ENCODE results near the gene KAZALD1. TPM values are rescaled to one million over a fixed set of nuclear protein-coding genes. Genes with fewer than 3 reads are reported as not detected.
A peak's percentile ranks its signal among the peaks of the same experiment; 100 is the strongest.

KAZALD1 gene
- total and polyA plus RNA-seq, 10 of the 15 experiments (the other 5 are each of a cell fraction or from before 2014, with no cell fraction given), result 0.10 to 4.3 (median 1.9) TPM

- ChIA-PET POLR2A (interaction anchor here (0.9 to 1.0 kb wide), 2 partner anchors 9 to 35 kb away, joined by 3 to 4 read pairs; no protein-coding TSS in a partner anchor), SMC1A (ENCODE audit: uncharacterized antibody, unreplicated experiment) (interaction anchor here (0.7 to 4.3 kb wide), 7 partner anchors 8 to 76 kb away, joined by 3 to 36 read pairs (median 5); partner anchors contain the start of genes PDZD7 and SFXN3), CTCF (interaction anchor here (1.8 to 23.4 kb wide), 5 partner anchors 16 to 75 kb away, joined by 6 to 885 read pairs (median 18); partner anchors contain the start of gene KAZALD1), RAD21 (ENCODE audit: unreplicated experiment) (interaction anchor here (0.8 to 6.1 kb wide), 8 partner anchors 8 to 34 kb away, joined by 3 to 70 read pairs (median 6); no protein-coding TSS in a partner anchor)
- intact Hi-C loops (cut with micrococcal nuclease; ENCODE audit: unreplicated experiment) (loop anchor here (5.0 kb wide), 1 partner anchor 34 kb away; the partner anchor contains the start of genes PDZD7 and SFXN3), in situ Hi-C loops (cut with MboI) (no loop called here)
- H3K79me2 ChIP-seq (ENCODE audit: control insufficient read depth, insufficient read depth, low read length), result peaks cover 5% of the 10 kb centered on the region
- H3K27ac ChIP-seq (ENCODE audit: control insufficient read depth, insufficient read depth), result no peak overlapping the region
- peak overlapping the region; percentile 55 for H2AFZ ChIP-seq (ENCODE audit: control insufficient read depth, low read depth, low read length)
- FAIRE-seq, result no peak
- H3K4me3 ChIP-seq, result peak overlapping the region; percentile 87
- peaks cover 42% of the 10 kb centered on the region for H3K4me1 ChIP-seq (ENCODE audit: control insufficient read depth, insufficient read depth, low read length)
- peak overlapping the region; percentile 94 for H3K4me2 ChIP-seq (ENCODE audit: control insufficient read depth, insufficient read depth)
- H3K36me3 ChIP-seq (ENCODE audit: control insufficient read depth in 2 of 2, insufficient read depth in 2 of 2, low read length in 1 of 2), result no peaks in the 10 kb centered on the region
- no peak overlapping the region for H3K9ac ChIP-seq (ENCODE audit: control insufficient read depth, insufficient read depth, low read length)
- 15% methylated on average over 48 of the region's 49 CpGs for WGBS (ENCODE audit: insufficient coverage, insufficient replicate concordance, low lambda C conversion rate, missing lambda C conversion rate)
- H3K27me3 ChIP-seq (replicated peaks in 1 of 2; ENCODE audit: control insufficient read depth in 2 of 2, insufficient read depth in 2 of 2, low read length in 1 of 2), result peaks cover 2 to 3% of the 10 kb centered on the region in 2 experiments; a peak in 1 of 4 replicates
- ATAC-seq, result peak; percentile 65
- no TSS peak for BruUV-seq (replicated peaks)
- no peaks in the 10 kb centered on the region for H4K20me1 ChIP-seq (ENCODE audit: control insufficient read depth, insufficient read depth)
- no peaks in the 10 kb centered on the region for H3K9me3 ChIP-seq (replicated peaks; ENCODE audit: control insufficient read depth, insufficient read depth, low read length)
- no peak for DNase-seq (ENCODE audit: low read depth, low spot score)
- TF ChIP-seq TCF3 (IDR thresholded peaks at IDR 0.05; ENCODE audit: borderline replicate concordance, insufficient read depth, low read depth, low read length) (0 out of 2 replicates have a peak, but pooled peaks have one; percentile 32), STAT3 (IDR thresholded peaks at IDR 0.05; ENCODE audit: low read depth, low read length) (no peak), BACH1 (IDR thresholded peaks at IDR 0.05; ENCODE audit: borderline replicate concordance) (no peak; the same call in 1 of the 2 replicates), CTCF (IDR thresholded peaks at IDR 0.05 in 2 of 3, conservative IDR thresholded peaks at IDR 0.05 in 1 of 3; ENCODE audit: control insufficient read depth in 2 of 3, extremely low read depth in 1 of 3, insufficient read depth in 1 of 3, low read depth in 3 of 3, low read length in 3 of 3) (peak; percentile 42 to 70 (median 60); a peak in 5 of 6 replicates), MLLT1 (IDR thresholded peaks at IDR 0.05) (no peak), MYC (IDR thresholded peaks at IDR 0.05; ENCODE audit: insufficient read depth, insufficient read length, insufficient replicate concordance, low read length, severe bottlenecking) (no peak), KAT2A (conservative IDR thresholded peaks at IDR 0.05; ENCODE audit: control insufficient read depth, low read depth, low read length) (no peak), NBN (IDR thresholded peaks at IDR 0.05) (0 out of 2 replicates have a peak, but pooled peaks have one; percentile 35), ZBTB40 (IDR thresholded peaks at IDR 0.05; ENCODE audit: borderline replicate concordance) (no peak), SMC3 (IDR thresholded peaks at IDR 0.05; ENCODE audit: borderline replicate concordance, low read length) (peak; percentile 49; the same call in 1 of the 2 replicates), TCF12 (IDR thresholded peaks at IDR 0.05; ENCODE audit: low read depth, low read length) (peak; percentile 33; the same call in 1 of the 2 replicates), RFX5 (IDR thresholded peaks at IDR 0.05; ENCODE audit: low read depth, low read length) (no peak), HDGF (IDR thresholded peaks at IDR 0.05) (no peak), IKZF1 (conservative IDR thresholded peaks at IDR 0.05) (peak; percentile 29; the same call in 1 of the 2 replicates)
Measured at GRCh38 chr10:101066146-101066895, 4.5 kb downstream of the KAZALD1 start.

All from GM12878 (cell line).